HEK293 (cell line): ENCODE results near the gene SLC26A1.
A peak's percentile ranks its signal among the peaks of the same experiment; 100 is the strongest.

Experiments used
- EGR2 ChIP-seq: fragments of 450-650 bp; formaldehyde crosslinking; IDR thresholded peaks from 2 replicates; pipeline ENCODE4 v1.5.1; 2016; ENCODE audit warnings: low read depth, missing biosample characterization, missing genetic modification characterization
- GLIS2 ChIP-seq: fragments of 450-650 bp; formaldehyde crosslinking; IDR thresholded peaks from 2 replicates; pipeline ENCODE4 v1.5.1; 2016; ENCODE audit warnings: missing biosample characterization, missing genetic modification characterization
- HOXD13 ChIP-seq: sonication (generic); formaldehyde crosslinking; IDR thresholded peaks from 2 replicates; pipeline ENCODE4 v1.8.0; 2022; ENCODE audit warnings: missing genetic modification reagents, borderline replicate concordance
- KLF1 ChIP-seq: fragments of 450-650 bp; formaldehyde crosslinking; IDR thresholded peaks from 2 replicates; pipeline ENCODE4 v1.5.1; 2016; ENCODE audit warnings: missing biosample characterization, missing genetic modification characterization
- TCF7L2 ChIP-seq: IDR thresholded peaks from 2 replicates; pipeline ENCODE4 v1.6.1; 2011; ENCODE audit warnings: low read depth, mild to moderate bottlenecking, inconsistent platforms, low read length, moderate library complexity, borderline replicate concordance
- YY1 ChIP-seq: fragments of 450-650 bp; formaldehyde crosslinking; IDR thresholded peaks from 2 replicates; pipeline ENCODE4 v1.5.1; 2018; ENCODE audit warnings: missing biosample characterization, missing genetic modification characterization
- ZBTB8A ChIP-seq: fragments of 450-650 bp; formaldehyde crosslinking; IDR thresholded peaks from 2 replicates; pipeline ENCODE4 v1.5.1; 2016; ENCODE audit warnings: missing biosample characterization, missing genetic modification characterization
- ZFHX2 ChIP-seq: fragments of 450-650 bp; formaldehyde crosslinking; conservative IDR thresholded peaks from 2 replicates; pipeline ENCODE4 v1.5.1; 2016; ENCODE audit warnings: missing biosample characterization, missing genetic modification characterization
- ZNF10 ChIP-seq: fragments of 450-650 bp; formaldehyde crosslinking; IDR thresholded peaks from 2 replicates; pipeline ENCODE4 v1.5.1; 2017; ENCODE audit warnings: missing biosample characterization, missing genetic modification characterization
- ZNF133 ChIP-seq: fragments of 450-650 bp; formaldehyde crosslinking; IDR thresholded peaks from 2 replicates; pipeline ENCODE4 v1.5.1; 2016; ENCODE audit warnings: missing biosample characterization, missing genetic modification characterization
- ZNF138 ChIP-seq: fragments of 450-650 bp; formaldehyde crosslinking; IDR thresholded peaks from 2 replicates; pipeline ENCODE4 v1.5.1; 2016; ENCODE audit warnings: missing biosample characterization, missing genetic modification characterization, borderline replicate concordance
- ZNF155 ChIP-seq: fragments of 450-650 bp; formaldehyde crosslinking; IDR thresholded peaks from 2 replicates; pipeline ENCODE4 v1.5.1; 2016; ENCODE audit warnings: missing biosample characterization, missing genetic modification characterization
- ZNF214 ChIP-seq: fragments of 450-650 bp; formaldehyde crosslinking; IDR thresholded peaks from 2 replicates; pipeline ENCODE4 v1.5.1; 2017; ENCODE audit warnings: missing biosample characterization, mild to moderate bottlenecking, missing genetic modification characterization, borderline replicate concordance
- ZNF311 ChIP-seq: fragments of 450-650 bp; formaldehyde crosslinking; IDR thresholded peaks from 2 replicates; pipeline ENCODE4 v1.5.1; 2017; ENCODE audit warnings: missing biosample characterization, missing genetic modification characterization, borderline replicate concordance
- ZNF335 ChIP-seq: fragments of 450-650 bp; formaldehyde crosslinking; conservative IDR thresholded peaks from 2 replicates; pipeline ENCODE4 v1.5.1; 2016; ENCODE audit warnings: missing biosample characterization, missing genetic modification characterization
- ZNF416 ChIP-seq: fragments of 450-650 bp; formaldehyde crosslinking; IDR thresholded peaks from 2 replicates; pipeline ENCODE4 v1.5.1; 2016; ENCODE audit warnings: missing biosample characterization, missing genetic modification characterization
- ZNF473 ChIP-seq: fragments of 450-650 bp; formaldehyde crosslinking; IDR thresholded peaks from 2 replicates; pipeline ENCODE4 v1.5.1; 2017; ENCODE audit warnings: missing biosample characterization, missing genetic modification characterization
- ZNF549 ChIP-seq: fragments of 450-650 bp; IDR thresholded peaks from 2 replicates; pipeline ENCODE4 v1.5.1; 2018; ENCODE audit warnings: missing biosample characterization, missing genetic modification characterization, mild to moderate bottlenecking, inconsistent platforms, moderate library complexity
- ZNF561 ChIP-seq: fragments of 450-650 bp; IDR thresholded peaks from 2 replicates; pipeline ENCODE4 v1.5.1; 2018; ENCODE audit warnings: missing biosample characterization, missing genetic modification characterization, borderline replicate concordance
- ZNF600 ChIP-seq: fragments of 450-650 bp; formaldehyde crosslinking; IDR thresholded peaks from 2 replicates; pipeline ENCODE4 v1.5.1; 2016; ENCODE audit warnings: missing biosample characterization, missing genetic modification characterization
- ZNF654 ChIP-seq: fragments of 450-650 bp; formaldehyde crosslinking; IDR thresholded peaks from 2 replicates; pipeline ENCODE4 v1.5.1; 2016; ENCODE audit warnings: low read depth, missing biosample characterization, missing genetic modification characterization
- ZNF768 ChIP-seq: fragments of 450-650 bp; formaldehyde crosslinking; IDR thresholded peaks from 2 replicates; pipeline ENCODE4 v1.5.1; 2018; ENCODE audit warnings: missing biosample characterization, mild to moderate bottlenecking, missing genetic modification characterization
- ZNF791 ChIP-seq: fragments of 450-650 bp; formaldehyde crosslinking; IDR thresholded peaks from 2 replicates; pipeline ENCODE4 v1.5.1; 2016; ENCODE audit warnings: missing biosample characterization, missing genetic modification characterization
- ZNF830 ChIP-seq: fragments of 450-650 bp; IDR thresholded peaks from 2 replicates; pipeline ENCODE4 v1.5.0; 2018; ENCODE audit warnings: missing biosample characterization, missing genetic modification characterization, low read depth, mild to moderate bottlenecking, moderate library complexity
- ZSCAN30 ChIP-seq: fragments of 450-650 bp; IDR thresholded peaks from 2 replicates; pipeline ENCODE4 v1.5.1; 2018; ENCODE audit warnings: missing biosample characterization, mild to moderate bottlenecking, missing genetic modification characterization, moderate library complexity
- TF ChIP-seq, protein P1 (sequence below): fragments of 450-650 bp; formaldehyde crosslinking; IDR thresholded peaks from 2 replicates; pipeline ENCODE4 v1.5.1; 2016; ENCODE audit warnings: missing biosample characterization, missing genetic modification characterization
- TF ChIP-seq, protein P2 (sequence below): fragments of 450-650 bp; formaldehyde crosslinking; IDR thresholded peaks from 2 replicates; pipeline ENCODE4 v1.5.1; 2016; ENCODE audit warnings: missing biosample characterization, missing genetic modification characterization, borderline replicate concordance
- TF ChIP-seq, protein P3 (sequence below): fragments of 450-650 bp; IDR thresholded peaks from 2 replicates; pipeline ENCODE4 v1.5.1; 2018; ENCODE audit warnings: missing biosample characterization, missing genetic modification characterization
- TF ChIP-seq, protein P4 (sequence below): fragments of 450-650 bp; formaldehyde crosslinking; IDR thresholded peaks from 2 replicates; pipeline ENCODE4 v1.5.1; 2016; ENCODE audit warnings: missing biosample characterization, missing genetic modification characterization, low read depth
- TF ChIP-seq, protein P5 (sequence below): fragments of 450-650 bp; formaldehyde crosslinking; conservative IDR thresholded peaks from 2 replicates; pipeline ENCODE4 v1.5.1; 2016; ENCODE audit warnings: low read depth, missing biosample characterization, missing genetic modification characterization

The SLC26A1 gene

DNA sequence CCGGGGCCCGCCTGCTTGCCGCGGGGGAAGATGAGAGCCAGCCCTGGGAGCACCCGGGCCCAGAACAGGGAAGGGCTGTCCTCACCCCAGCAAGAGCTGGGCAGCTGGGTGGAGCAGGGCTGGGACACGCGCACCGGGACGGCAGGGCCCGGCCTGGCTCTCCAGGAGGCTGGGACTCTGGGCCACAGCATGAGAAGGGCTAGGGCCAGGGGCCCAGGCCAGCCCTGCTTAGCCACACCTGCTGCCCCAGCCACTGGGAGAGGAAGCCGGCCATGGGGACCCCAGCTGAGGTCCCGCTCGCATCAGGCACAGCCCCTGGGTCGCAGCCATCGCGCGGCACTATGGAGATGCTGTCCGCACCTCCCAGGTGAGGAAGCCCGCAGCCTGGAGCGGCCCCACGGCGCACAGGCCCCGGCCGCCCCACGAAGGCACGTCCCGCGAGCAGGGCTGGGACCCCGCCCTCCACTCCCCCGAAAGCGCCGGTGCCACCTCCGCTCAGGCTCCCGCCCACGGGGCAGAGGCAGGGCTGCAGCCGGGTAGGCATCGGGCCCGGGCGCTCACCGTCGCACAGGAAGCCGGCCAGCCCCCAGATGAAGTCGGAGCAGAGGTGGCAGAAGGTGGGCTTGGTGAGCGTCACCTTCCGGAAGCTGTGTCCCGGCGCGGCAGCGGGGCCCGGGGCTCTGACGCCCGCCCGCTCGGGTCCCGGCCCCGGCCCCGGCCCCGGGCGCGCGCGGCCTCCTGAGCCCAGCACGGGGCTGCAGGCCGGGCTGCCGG, 20.4 kb downstream of the SLC26A1 start (continued):
- TF ChIP-seq TCF7L2 (no peak), ZNF561 (tag by site-specific recombination) (no peak), ZNF311 (no peak), ZNF133 (tag by site-specific recombination) (no peak), ZNF830 (no peak), ZNF600 (tag by site-specific recombination) (0 out of 2 replicates have a peak, but pooled peaks have one; percentile 19), ZNF10 (tag by site-specific recombination) (no peak), ZNF155 (tag by site-specific recombination) (no peak), ZNF473 (tag by site-specific recombination) (no peak), ZNF416 (no peak), ZNF138 (tag by site-specific recombination) (no peak), ZNF791 (no peak), ZSCAN30 (tag by site-specific recombination) (no peak), ZFHX2 (tag by site-specific recombination) (peak; percentile 89), ZNF549 (tag by site-specific recombination) (no peak), GLIS2 (tag by site-specific recombination) (peak; percentile 74), ZNF768 (no peak), ZBTB8A (tag by site-specific recombination) (peak; percentile 42; the same call in 1 of the 2 replicates), EGR2 (tag by site-specific recombination) (peak; percentile 73), ZNF335 (tag by site-specific recombination) (peak; percentile 45; the same call in 1 of the 2 replicates), HOXD13 (CRISPR knock-in tag) (no peak), ZNF214 (tag by site-specific recombination) (no peak), KLF1 (tag by site-specific recombination) (peak; percentile 64), ZNF654 (tag by site-specific recombination) (no peak), YY1 (tag by site-specific recombination) (no peak)
- TF ChIP-seq, protein P1, sequence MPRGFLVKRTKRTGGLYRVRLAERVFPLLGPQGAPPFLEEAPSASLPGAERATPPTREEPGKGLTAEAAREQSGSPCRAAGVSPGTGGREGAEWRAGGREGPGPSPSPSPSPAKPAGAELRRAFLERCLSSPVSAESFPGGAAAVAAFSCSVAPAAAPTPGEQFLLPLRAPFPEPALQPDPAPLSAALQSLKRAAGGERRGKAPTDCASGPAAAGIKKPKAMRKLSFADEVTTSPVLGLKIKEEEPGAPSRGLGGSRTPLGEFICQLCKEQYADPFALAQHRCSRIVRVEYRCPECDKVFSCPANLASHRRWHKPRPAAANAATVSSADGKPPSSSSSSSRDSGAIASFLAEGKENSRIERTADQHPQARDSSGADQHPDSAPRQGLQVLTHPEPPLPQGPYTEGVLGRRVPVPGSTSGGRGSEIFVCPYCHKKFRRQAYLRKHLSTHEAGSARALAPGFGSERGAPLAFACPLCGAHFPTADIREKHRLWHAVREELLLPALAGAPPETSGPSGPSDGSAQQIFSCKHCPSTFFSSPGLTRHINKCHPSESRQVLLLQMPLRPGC, result no peak
- TF ChIP-seq, protein P2, sequence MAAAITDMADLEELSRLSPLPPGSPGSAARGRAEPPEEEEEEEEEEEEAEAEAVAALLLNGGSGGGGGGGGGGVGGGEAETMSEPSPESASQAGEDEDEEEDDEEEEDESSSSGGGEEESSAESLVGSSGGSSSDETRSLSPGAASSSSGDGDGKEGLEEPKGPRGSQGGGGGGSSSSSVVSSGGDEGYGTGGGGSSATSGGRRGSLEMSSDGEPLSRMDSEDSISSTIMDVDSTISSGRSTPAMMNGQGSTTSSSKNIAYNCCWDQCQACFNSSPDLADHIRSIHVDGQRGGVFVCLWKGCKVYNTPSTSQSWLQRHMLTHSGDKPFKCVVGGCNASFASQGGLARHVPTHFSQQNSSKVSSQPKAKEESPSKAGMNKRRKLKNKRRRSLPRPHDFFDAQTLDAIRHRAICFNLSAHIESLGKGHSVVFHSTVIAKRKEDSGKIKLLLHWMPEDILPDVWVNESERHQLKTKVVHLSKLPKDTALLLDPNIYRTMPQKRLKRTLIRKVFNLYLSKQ (tag by site-specific recombination), result no peak
- TF ChIP-seq, protein P3, sequence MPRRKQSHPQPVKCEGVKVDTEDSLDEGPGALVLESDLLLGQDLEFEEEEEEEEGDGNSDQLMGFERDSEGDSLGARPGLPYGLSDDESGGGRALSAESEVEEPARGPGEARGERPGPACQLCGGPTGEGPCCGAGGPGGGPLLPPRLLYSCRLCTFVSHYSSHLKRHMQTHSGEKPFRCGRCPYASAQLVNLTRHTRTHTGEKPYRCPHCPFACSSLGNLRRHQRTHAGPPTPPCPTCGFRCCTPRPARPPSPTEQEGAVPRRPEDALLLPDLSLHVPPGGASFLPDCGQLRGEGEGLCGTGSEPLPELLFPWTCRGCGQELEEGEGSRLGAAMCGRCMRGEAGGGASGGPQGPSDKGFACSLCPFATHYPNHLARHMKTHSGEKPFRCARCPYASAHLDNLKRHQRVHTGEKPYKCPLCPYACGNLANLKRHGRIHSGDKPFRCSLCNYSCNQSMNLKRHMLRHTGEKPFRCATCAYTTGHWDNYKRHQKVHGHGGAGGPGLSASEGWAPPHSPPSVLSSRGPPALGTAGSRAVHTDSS (tag by site-specific recombination), result no peak
- TF ChIP-seq, protein P4, sequence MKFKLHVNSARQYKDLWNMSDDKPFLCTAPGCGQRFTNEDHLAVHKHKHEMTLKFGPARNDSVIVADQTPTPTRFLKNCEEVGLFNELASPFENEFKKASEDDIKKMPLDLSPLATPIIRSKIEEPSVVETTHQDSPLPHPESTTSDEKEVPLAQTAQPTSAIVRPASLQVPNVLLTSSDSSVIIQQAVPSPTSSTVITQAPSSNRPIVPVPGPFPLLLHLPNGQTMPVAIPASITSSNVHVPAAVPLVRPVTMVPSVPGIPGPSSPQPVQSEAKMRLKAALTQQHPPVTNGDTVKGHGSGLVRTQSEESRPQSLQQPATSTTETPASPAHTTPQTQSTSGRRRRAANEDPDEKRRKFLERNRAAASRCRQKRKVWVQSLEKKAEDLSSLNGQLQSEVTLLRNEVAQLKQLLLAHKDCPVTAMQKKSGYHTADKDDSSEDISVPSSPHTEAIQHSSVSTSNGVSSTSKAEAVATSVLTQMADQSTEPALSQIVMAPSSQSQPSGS (tag by site-specific recombination), result no peak
- TF ChIP-seq, protein P5, sequence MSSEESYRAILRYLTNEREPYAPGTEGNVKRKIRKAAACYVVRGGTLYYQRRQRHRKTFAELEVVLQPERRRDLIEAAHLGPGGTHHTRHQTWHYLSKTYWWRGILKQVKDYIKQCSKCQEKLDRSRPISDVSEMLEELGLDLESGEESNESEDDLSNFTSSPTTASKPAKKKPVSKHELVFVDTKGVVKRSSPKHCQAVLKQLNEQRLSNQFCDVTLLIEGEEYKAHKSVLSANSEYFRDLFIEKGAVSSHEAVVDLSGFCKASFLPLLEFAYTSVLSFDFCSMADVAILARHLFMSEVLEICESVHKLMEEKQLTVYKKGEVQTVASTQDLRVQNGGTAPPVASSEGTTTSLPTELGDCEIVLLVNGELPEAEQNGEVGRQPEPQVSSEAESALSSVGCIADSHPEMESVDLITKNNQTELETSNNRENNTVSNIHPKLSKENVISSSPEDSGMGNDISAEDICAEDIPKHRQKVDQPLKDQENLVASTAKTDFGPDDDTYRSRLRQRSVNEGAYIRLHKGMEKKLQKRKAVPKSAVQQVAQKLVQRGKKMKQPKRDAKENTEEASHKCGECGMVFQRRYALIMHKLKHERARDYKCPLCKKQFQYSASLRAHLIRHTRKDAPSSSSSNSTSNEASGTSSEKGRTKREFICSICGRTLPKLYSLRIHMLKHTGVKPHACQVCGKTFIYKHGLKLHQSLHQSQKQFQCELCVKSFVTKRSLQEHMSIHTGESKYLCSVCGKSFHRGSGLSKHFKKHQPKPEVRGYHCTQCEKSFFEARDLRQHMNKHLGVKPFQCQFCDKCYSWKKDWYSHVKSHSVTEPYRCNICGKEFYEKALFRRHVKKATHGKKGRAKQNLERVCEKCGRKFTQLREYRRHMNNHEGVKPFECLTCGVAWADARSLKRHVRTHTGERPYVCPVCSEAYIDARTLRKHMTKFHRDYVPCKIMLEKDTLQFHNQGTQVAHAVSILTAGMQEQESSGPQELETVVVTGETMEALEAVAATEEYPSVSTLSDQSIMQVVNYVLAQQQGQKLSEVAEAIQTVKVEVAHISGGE (tag by site-specific recombination), result peak; percentile 48; the same call in 1 of the 2 replicates
